Retina (tissue), 1 donor: ENCODE measurements around the gene PAQR5.
"Not testable (repeated sequence)": the region's sequence is repeated elsewhere in the genome, so short reads cannot be mapped to it uniquely, and the experiment has no call there.

ENCODE experiments used
- DNase-seq: peaks from one replicate; pipeline ENCODE4 v3.0.0-alpha.2; 2016

PAQR5 gene

GRCh38 chr15:69317392-69317841 is 18.7 kb downstream of the PAQR5 start:
- no peak for DNase-seq

- DNase-seq = no peak
Measured at GRCh38 chr15:69318033-69318432, 19.3 kb downstream of the PAQR5 start.

GRCh38 chr15:69319384-69320375 is 21.0 kb downstream of the PAQR5 start:
- no peak for DNase-seq

- DNase-seq = no peak
Measured at GRCh38 chr15:69320977-69321554, 22.4 kb downstream of the PAQR5 start.

- DNase-seq = peak; percentile 39
Measured at GRCh38 chr15:69323893-69324430, 25.2 kb downstream of the PAQR5 start.

- DNase-seq = no peak
Measured at GRCh38 chr15:69324565-69324964, 25.9 kb downstream of the PAQR5 start.

- DNase-seq = no peak
Measured at GRCh38 chr15:69325456-69325971, 26.8 kb downstream of the PAQR5 start.

GRCh38 chr15:69328080-69328479 is 29.4 kb downstream of the PAQR5 start:
- no peak for DNase-seq

GRCh38 chr15:69328739-69329138 is 30.0 kb downstream of the PAQR5 start:
- no peak for DNase-seq

- no peak for DNase-seq
Measured at GRCh38 chr15:69337138-69337537, 38.4 kb downstream of the PAQR5 start.

GRCh38 chr15:69338535-69339213 is 40.0 kb downstream of the PAQR5 start:
- no peak for DNase-seq

- DNase-seq = not testable (repeated sequence)
Measured at GRCh38 chr15:69339214-69339543, 40.5 kb downstream of the PAQR5 start.

- no peak for DNase-seq
Measured at GRCh38 chr15:69340243-69340900, 41.7 kb downstream of the PAQR5 start.

GRCh38 chr15:69341356-69341755 is 42.6 kb downstream of the PAQR5 start:
- no peak for DNase-seq

GRCh38 chr15:69342460-69343076 is 43.9 kb downstream of the PAQR5 start:
- no peak for DNase-seq

- no peak for DNase-seq
Measured at GRCh38 chr15:69343133-69343532, 44.4 kb downstream of the PAQR5 start.

GRCh38 chr15:69344238-69344637 is 45.5 kb downstream of the PAQR5 start:
- DNase-seq = no peak

- DNase-seq = no peak
Measured at GRCh38 chr15:69346112-69346511, 47.4 kb downstream of the PAQR5 start.

GRCh38 chr15:69351333-69351732 is 52.6 kb downstream of the PAQR5 start:
- DNase-seq = no peak

GRCh38 chr15:69351884-69352283 is 53.2 kb downstream of the PAQR5 start:
- DNase-seq = no peak

GRCh38 chr15:69357773-69358771 is 59.4 kb downstream of the PAQR5 start:
- DNase-seq = peak; percentile 58
